ENCODE measurements around the gene MAPK9. TPM values are rescaled to one million over a fixed set of nuclear protein-coding genes. Genes with fewer than 3 reads are reported as not detected.

MAPK9 gene
- total RNA-seq, 4 donors from 2014 or later: 48.1 to 70.0 (median 54.2) TPM

DNA sequence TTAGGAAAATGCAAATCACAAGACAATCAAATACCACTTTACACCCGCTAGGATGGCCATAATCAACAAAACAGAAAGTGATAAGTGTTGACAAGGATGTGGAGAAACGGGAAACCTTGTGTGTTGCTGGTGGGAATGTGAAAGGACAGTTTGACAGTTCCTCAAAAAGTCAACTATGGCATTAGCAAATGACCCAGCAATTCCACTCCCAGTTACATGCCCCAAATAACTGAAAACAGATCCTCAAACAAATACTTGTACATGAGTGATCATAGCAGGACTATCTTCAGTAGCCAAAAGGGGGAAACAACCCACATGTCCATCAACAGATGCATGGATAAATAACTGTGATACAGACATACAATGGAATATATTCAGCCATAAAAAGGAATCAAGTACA is 104.1 kb downstream of the MAPK9 start:
- Histone ChIP-seq H3K36me3 (no peaks in the 10 kb centered on the region), H3K9me3 (no peaks in the 10 kb centered on the region), H3K4me1 (no peaks in the 10 kb centered on the region), H3K27me3 (no peaks in the 10 kb centered on the region), H3K4me3 (replicated peaks in 1 of 3) (no peak overlapping the region), H3K27ac (no peak overlapping the region)
- no peak for TF ChIP-seq POLR2A (IDR thresholded peaks at IDR 0.05)
- TF ChIP-seq CTCF (IDR thresholded peaks at IDR 0.05): no peak
- intact Hi-C loops (cut with DNase I): no loop called here
- DNase-seq: no peak
- 83 to 89% methylated on average over 2 of the region's 2 CpGs for WGBS, 2 donors

Other genes starting within 250 kb of the MAPK9 start
- gene RNF130, start 220.3 kb downstream of the MAPK9 start, total RNA-seq: 100 to 1,000 TPM in 1 of 4 donors, 10 to 100 TPM in 3; 55.0 to 121 (median 69.4) TPM
- 1 to 10 TPM in 3 of 4 donors, under 1 TPM in 1; 0.58 to 4.0 (median 2.1) TPM for gene RASGEF1C, start 82.9 kb downstream of the MAPK9 start, total RNA-seq
- 10 to 100 TPM in 2 of 4 donors, 1 to 10 TPM in 2; 8.2 to 26.6 (median 11.1) TPM for gene GFPT2, start 61.3 kb upstream of the MAPK9 start, total RNA-seq
- 10 to 100 TPM; 14.0 to 21.0 (median 17.2) TPM for gene CNOT6, start 202.3 kb upstream of the MAPK9 start, total RNA-seq

All from thyroid gland (tissue), 4 donors.